Gastrocnemius medialis (tissue), 4 donors: Measurements from ENCODE around the gene ATP6V1B1.

ENCODE experiments used
- POLR2A ChIP-seq, 2 donors: fragments of 450-650 bp; IDR thresholded peaks; one replicate each; pipeline ENCODE4 v1.6.1; 2017; ENCODE audit warnings: antibody characterized with exemption in 2 of 2, mild to moderate bottlenecking in 2 of 2, moderate library complexity in 2 of 2
- TF ChIP-seq, protein P1 (sequence below), 5 experiments: fragments of 450-650 bp in 3 of 5; fragments of 200-600 bp in 2 of 5; sonication (generic) in 2 of 5; IDR thresholded peaks in 4 of 5; conservative IDR thresholded peaks in 1 of 5; 1 replicate in 4 of 5; 2 replicates in 1 of 5; pipeline ENCODE4 v1.5.1; 2016 to 2019; ENCODE audit warnings: antibody characterized with exemption in 5 of 5, mild to moderate bottlenecking in 3 of 5, moderate library complexity in 3 of 5

GRCh38 chr2:70890469-70891065 is 45.1 kb upstream of the ATP6V1B1 start:
- TF ChIP-seq POLR2A (IDR thresholded peaks at IDR 0.05), result no peak
- TF ChIP-seq, protein P1, sequence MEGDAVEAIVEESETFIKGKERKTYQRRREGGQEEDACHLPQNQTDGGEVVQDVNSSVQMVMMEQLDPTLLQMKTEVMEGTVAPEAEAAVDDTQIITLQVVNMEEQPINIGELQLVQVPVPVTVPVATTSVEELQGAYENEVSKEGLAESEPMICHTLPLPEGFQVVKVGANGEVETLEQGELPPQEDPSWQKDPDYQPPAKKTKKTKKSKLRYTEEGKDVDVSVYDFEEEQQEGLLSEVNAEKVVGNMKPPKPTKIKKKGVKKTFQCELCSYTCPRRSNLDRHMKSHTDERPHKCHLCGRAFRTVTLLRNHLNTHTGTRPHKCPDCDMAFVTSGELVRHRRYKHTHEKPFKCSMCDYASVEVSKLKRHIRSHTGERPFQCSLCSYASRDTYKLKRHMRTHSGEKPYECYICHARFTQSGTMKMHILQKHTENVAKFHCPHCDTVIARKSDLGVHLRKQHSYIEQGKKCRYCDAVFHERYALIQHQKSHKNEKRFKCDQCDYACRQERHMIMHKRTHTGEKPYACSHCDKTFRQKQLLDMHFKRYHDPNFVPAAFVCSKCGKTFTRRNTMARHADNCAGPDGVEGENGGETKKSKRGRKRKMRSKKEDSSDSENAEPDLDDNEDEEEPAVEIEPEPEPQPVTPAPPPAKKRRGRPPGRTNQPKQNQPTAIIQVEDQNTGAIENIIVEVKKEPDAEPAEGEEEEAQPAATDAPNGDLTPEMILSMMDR (IDR thresholded peaks at IDR 0.05 in 4 of 5, conservative IDR thresholded peaks at IDR 0.05 in 1 of 5), result no peak
